Body of pancreas (tissue), 4 donors: Measurements from ENCODE around the gene DCLK2. TPM values are rescaled to one million over a fixed set of nuclear protein-coding genes. Genes with fewer than 3 reads are reported as not detected.

Source experiments
- ATAC-seq: fragments of 150-250 bp; one replicate; pipeline ENCODE4 v1.9.1; 2016
- DNase-seq, 4 donors: peaks; one replicate each; pipeline ENCODE4 v3.0.0-alpha.2; 2019
- H3K27ac ChIP-seq, 4 donors: fragments of 200-600 bp; sonication (generic); 1 replicate in 3 of 4; 2 replicates in 1 of 4; pipeline versions ENCODE4 v1.5.1 to v1.6.1; 2016 to 2019; ENCODE audit warnings: mild to moderate bottlenecking in 1 of 4, mixed read lengths in 1 of 4, moderate library complexity in 1 of 4
- H3K27me3 ChIP-seq, 2 donors: fragments of 200-600 bp; sonication (generic); one replicate each; pipeline ENCODE4 v1.6.0; 2016; ENCODE audit warnings: mild to moderate bottlenecking in 1 of 2
- H3K36me3 ChIP-seq, 2 donors: fragments of 200-600 bp; sonication (generic); replicated peaks in 1 of 2; 2 replicates each; pipeline ENCODE4 v1.5.1; 2016; ENCODE audit warnings: low read depth in 2 of 2; ENCODE audit not compliant: insufficient read depth in 1 of 2
- H3K4me1 ChIP-seq: fragments of 200-600 bp; sonication (generic); one replicate; pipeline ENCODE4 v1.6.0; 2016
- H3K4me3 ChIP-seq, 2 donors: fragments of 200-600 bp; sonication (generic); 1 replicate in 1 of 2; 2 replicates in 1 of 2; pipeline ENCODE4 v1.5.1; 2016 to 2019
- H3K9me3 ChIP-seq, 3 donors: fragments of 200-600 bp; sonication (generic); 1 replicate in 2 of 3; 2 replicates in 1 of 3; pipeline ENCODE4 v1.5.1; 2016
- POLR2A ChIP-seq, 3 donors: fragments of 450-650 bp; IDR thresholded peaks; one replicate each; pipeline ENCODE4 v1.6.1; 2016; ENCODE audit warnings: antibody characterized with exemption in 3 of 3, mild to moderate bottlenecking in 2 of 3
- WGBS, 2 donors: methylation state at CpG; one replicate each; pipeline ENCODE4 v1.1.5; 2017; 5-methylcytosine and 5-hydroxymethylcytosine counted together
- intact Hi-C: fragments of 100-400 bp; cut with DNase I; formaldehyde crosslinking; loops from one replicate; pipeline ENCODE4 v1.15.1; 2023
- small RNA-seq: library from RNA; depleted of rRNA; stranded (forward); fragments of <200 nt; gene quantifications from one replicate; pipeline ENCODE3, GENCODE V24; 2016
- total RNA-seq, 2 donors: library from RNA; depleted of rRNA; stranded (reverse); fragments of >200 nt; gene quantifications; one replicate each; pipeline ENCODE4 v1.1.0, GENCODE V29; 2016
- TF ChIP-seq, protein P1 (sequence below), 7 experiments: fragments of 450-650 bp in 4 of 7; fragments of 200-600 bp in 3 of 7; sonication (generic) in 3 of 7; IDR thresholded peaks; one replicate each; pipeline ENCODE4 v1.5.1; 2016 to 2019; ENCODE audit warnings: antibody characterized with exemption in 7 of 7

Gene DCLK2
- total RNA-seq, 2 donors from 2014 or later: 3.6 to 4.6 TPM

DNA sequence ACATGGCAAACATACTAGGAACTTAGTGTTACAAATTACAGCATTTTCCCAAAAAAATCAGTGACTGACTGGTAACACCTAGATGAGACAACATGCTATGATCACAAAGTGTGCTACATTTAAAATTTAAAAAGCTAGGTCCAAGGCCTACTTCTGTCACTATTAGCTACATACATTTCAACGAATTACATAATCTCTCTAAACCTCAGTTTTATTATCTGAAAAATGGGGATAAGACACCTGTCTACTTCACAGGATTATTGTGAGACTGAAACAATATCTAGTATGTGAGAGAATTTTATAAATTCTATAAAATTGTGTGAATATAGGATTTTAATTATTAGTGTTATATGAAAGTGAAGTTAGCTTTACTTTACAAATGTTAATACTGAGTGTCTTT lies 228.5 kb downstream of the DCLK2 start:
- Histone ChIP-seq H3K27me3 (no peaks in the 10 kb centered on the region), H3K4me1 (peaks cover 10% of the 10 kb centered on the region), H3K27ac (no peak overlapping the region), H3K4me3 (no peak overlapping the region), H3K9me3 (no peaks in the 10 kb centered on the region), H3K36me3 (no peaks in the 10 kb centered on the region)
- DNase-seq (no peak), ATAC-seq (no peak)
- TF ChIP-seq POLR2A (IDR thresholded peaks at IDR 0.05): no peak
- TF ChIP-seq, protein P1, sequence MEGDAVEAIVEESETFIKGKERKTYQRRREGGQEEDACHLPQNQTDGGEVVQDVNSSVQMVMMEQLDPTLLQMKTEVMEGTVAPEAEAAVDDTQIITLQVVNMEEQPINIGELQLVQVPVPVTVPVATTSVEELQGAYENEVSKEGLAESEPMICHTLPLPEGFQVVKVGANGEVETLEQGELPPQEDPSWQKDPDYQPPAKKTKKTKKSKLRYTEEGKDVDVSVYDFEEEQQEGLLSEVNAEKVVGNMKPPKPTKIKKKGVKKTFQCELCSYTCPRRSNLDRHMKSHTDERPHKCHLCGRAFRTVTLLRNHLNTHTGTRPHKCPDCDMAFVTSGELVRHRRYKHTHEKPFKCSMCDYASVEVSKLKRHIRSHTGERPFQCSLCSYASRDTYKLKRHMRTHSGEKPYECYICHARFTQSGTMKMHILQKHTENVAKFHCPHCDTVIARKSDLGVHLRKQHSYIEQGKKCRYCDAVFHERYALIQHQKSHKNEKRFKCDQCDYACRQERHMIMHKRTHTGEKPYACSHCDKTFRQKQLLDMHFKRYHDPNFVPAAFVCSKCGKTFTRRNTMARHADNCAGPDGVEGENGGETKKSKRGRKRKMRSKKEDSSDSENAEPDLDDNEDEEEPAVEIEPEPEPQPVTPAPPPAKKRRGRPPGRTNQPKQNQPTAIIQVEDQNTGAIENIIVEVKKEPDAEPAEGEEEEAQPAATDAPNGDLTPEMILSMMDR (IDR thresholded peaks at IDR 0.05): no peak
- intact Hi-C loops: no loop called here
- WGBS, 2 donors: 50 to 59% methylated on average over 1 of the region's 1 CpG

Small RNA genes within 50 kb of the gene (small RNA-seq; reads per million reads assigned to genes)
- not detected for gene RNU7-194P
